HFF-Myc (cell line): Measurements from ENCODE around the gene ABL2.
"Not testable (repeated sequence)": the region's sequence is repeated elsewhere in the genome, so short reads cannot be mapped to it uniquely, and the experiment has no call there.

Experiments
- DNase-seq: peaks from one replicate; pipeline ENCODE4 v3.0.0-alpha.2; 2011; ENCODE audit warnings: low read depth; ENCODE audit errors: extremely low read depth
- H3K4me3 ChIP-seq: replicated peaks from 2 replicates; pipeline ENCODE4 v1.5.1; 2011; ENCODE audit warnings: low read depth, mild to moderate bottlenecking, control low read depth, low read length
- TF ChIP-seq, protein P1 (sequence below): IDR thresholded peaks from 2 replicates; pipeline ENCODE4 v1.5.1; 2012; ENCODE audit warnings: mild to moderate bottlenecking, low read depth, low read length, control low read depth; ENCODE audit errors: missing control alignments

ABL2 gene

GRCh38 chr1:179253286-179253972 is 24.0 kb upstream of the ABL2 start:
- TF ChIP-seq, protein P1, sequence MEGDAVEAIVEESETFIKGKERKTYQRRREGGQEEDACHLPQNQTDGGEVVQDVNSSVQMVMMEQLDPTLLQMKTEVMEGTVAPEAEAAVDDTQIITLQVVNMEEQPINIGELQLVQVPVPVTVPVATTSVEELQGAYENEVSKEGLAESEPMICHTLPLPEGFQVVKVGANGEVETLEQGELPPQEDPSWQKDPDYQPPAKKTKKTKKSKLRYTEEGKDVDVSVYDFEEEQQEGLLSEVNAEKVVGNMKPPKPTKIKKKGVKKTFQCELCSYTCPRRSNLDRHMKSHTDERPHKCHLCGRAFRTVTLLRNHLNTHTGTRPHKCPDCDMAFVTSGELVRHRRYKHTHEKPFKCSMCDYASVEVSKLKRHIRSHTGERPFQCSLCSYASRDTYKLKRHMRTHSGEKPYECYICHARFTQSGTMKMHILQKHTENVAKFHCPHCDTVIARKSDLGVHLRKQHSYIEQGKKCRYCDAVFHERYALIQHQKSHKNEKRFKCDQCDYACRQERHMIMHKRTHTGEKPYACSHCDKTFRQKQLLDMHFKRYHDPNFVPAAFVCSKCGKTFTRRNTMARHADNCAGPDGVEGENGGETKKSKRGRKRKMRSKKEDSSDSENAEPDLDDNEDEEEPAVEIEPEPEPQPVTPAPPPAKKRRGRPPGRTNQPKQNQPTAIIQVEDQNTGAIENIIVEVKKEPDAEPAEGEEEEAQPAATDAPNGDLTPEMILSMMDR: no peak
- DNase-seq: no peak
- H3K4me3 ChIP-seq: no peak overlapping the region

DNA sequence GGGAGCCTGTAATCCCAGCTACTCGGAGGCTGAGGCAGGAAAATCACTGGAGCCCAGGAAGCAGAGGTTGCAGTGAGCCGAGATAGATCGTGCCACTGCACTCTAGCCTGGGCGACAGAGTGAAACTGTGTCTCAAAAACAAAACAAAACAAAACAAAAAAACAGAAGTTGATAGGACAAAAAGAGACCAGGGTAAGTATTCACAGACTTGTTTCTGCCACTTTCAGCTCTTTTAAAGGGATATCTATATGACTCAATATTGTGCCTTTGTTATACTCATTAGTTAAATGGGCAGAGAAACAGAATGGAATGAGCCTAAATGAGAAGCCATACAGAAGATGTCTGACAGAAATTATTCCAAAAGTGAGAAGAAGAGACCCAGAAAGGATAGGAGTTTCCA is 23.1 kb upstream of the ABL2 start:
- H3K4me3 ChIP-seq: no peak overlapping the region
- DNase-seq: no peak
- TF ChIP-seq, protein P1: no peak

DNA sequence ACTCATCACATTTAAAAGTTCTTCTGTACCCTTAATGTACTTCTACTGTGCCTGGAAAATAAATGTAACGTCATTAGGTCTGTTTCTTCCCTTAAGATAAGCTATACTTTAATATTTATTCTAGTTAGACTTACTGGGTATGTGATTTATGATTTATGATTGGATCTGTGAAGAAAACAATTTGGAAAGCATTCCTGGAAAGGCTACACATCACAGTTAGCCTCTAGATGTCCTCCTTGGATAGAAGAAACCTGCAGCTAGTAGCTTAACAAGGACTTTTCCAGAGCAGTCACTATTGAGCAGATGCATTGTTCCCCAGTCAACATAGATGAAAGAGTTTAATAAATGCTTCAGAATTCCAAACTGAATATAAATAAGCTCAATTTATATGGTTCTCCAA is 22.2 kb upstream of the ABL2 start:
- no peak for DNase-seq
- no peak overlapping the region for H3K4me3 ChIP-seq
- TF ChIP-seq, protein P1: peak; percentile 40

- no peak for DNase-seq
- no peak overlapping the region for H3K4me3 ChIP-seq
- TF ChIP-seq, protein P1: no peak
Observed at GRCh38 chr1:179247923-179248322, 18.4 kb upstream of the ABL2 start.

DNA sequence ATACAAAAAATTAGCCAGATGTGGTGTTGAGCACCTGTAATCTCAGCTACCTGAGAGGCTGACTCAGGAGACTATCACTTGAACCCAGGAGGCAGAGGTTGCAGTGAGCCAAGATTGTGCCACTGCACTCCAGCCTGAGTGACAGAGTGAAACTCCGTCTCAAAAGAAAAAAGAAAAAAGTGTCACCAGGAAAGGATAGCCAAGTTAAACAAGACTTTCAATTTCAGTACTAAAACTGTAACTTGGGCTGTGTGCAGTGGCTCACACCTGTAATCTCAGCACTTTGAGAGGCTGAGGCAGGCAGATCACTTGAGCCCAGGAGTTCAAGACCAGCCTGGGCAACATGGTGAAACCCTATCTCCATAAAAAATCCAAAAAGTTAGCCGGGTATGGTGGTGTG is 15.9 kb upstream of the ABL2 start:
- DNase-seq, H3K4me3 ChIP-seq: not testable (repeated sequence)

- no peak for DNase-seq
- TF ChIP-seq, protein P1: no peak
- H3K4me3 ChIP-seq: no peak overlapping the region
Observed at GRCh38 chr1:179241530-179242097, 12.1 kb upstream of the ABL2 start.

DNA sequence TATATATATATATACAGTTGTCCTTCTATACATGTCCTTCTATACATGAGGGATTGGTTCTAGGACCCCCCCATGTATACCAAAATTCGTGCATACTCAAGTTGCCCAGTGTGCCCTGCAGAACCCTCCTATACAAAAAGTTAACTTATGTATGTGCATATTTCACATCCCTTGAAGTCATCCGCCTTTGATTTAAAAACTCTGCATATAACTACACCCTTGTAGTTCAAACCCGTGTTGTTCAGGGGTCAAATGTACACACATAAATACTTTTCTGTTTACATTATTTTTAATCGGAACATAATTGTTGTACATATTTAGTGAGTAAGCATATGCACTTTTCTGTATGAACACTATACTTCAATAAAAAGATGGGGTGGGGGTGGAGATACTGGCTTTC is 7.7 kb upstream of the ABL2 start:
- H3K4me3 ChIP-seq: no peak overlapping the region
- no peak for DNase-seq

More for the DNA sequence above, 7.7 kb upstream of the ABL2 start:
- TF ChIP-seq, protein P1: no peak
